GM18867 (cell line): Measurements from ENCODE around the gene ARV1.
"Not testable (repeated sequence)": the region's sequence is repeated elsewhere in the genome, so short reads cannot be mapped to it uniquely, and the experiment has no call there.

Experiments
- ATAC-seq: cut with Tn5 transposase; IDR thresholded peaks from one replicate; pipeline ENCODE4 v1.9.1; 2021; ENCODE audit warnings: mild to moderate bottlenecking, moderate library complexity; ENCODE audit not compliant: unreplicated experiment

ARV1 gene

DNA sequence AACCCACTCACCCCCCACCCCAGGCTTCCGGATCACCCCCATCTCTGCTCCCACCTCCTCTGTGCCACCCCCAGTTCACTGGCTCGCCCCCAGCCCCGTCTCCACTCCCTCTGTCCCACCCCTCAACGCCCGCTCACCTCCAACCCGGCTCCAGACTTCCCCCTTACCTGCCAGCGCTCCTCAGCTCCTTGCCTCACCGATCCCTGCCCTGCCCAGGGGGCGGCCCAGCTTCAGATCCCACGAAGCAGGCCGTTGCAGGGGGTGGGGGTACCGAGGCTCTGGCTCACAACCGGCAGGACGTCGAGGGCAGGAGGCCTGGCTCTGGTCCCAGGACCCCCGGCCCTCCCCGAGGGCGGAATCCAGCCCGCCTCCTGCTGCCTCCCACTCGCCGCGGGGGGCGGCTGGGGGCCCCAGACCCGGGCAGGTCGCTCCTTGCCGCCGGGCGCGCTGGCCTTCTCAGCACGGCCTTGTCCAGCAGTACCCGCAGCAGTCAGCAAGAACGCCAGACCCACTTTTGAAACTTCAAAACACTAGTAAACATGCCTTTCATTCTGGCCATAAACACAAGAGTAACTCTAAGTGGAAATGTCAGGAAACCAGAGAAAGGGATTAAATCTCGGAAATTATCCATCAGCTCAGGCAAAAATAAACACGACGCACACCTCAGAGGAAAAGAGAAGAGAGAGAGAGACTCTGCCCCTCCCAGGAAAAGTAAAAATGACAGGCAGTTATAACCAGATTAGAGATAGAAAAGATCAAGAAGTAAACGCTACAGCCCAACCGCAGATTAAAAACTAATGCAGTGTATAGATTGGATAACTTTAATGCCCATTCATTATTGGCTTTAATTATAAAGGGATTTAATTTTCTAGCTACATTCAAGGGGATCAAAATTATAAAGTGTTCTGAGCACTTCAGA is 62.2 kb downstream of the ARV1 start:
- no peak for ATAC-seq

DNA sequence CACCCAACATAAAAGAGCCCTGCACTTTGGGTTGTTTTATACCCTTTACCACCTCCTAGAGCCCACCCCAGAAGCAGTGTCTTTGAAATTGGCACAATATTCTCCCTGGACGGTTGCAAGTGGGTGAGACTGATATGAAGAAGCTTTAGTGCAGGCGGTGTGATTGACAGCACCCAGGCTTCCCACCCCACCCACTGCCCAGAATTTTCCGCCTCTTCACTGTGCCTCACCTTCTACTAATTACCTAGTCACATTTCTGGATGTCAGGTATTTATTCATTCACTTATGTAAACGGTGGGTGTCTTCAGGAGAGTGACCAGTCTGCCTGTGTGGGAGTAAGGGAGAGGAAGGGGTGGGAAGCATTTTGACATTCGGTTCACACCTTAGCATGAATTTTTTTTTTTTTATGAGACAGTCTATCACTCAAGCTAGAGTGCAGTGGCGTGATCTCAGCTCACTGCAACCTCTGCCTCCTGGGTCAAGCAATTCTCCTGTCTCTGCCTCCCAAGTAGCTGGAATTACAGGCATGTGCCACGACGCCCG is 62.9 kb downstream of the ARV1 start:
- no peak for ATAC-seq

DNA sequence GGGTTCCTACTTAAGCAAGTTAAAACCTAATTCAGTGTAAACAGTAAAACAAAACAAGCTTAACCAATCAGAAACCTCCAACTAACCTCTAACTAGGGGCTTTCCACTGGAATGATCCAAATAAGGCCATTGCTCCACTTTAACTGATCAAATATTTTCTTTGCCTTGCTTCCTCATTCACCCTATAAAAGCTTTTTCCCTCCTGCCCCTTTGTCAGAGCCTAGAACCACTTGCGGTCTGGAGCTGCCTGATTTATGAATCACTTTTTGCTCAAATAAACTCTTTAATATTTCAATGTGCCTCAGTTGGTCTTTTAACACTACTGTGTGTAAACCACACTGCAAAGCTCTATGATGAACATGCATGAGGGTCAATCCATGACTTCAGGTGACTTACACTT is 65.7 kb downstream of the ARV1 start:
- no peak for ATAC-seq

DNA sequence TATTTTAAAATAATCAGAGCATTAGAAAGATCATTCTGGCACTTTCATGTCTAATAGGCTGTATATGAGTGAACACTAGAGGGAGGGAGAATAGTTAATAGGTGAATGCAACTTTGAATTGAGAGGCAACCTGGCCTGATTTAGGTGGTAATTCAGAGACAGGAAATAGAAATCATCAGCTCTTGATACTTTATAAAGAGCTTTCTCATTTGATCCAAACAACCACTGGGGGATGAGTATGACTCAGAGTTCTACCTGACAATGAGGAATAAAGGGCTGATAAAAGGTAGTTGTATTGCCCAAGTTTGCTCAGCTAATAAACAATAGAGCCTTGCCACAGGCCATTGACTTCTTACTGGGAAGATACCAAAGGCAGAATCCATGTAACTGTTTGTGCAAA is 66.4 kb downstream of the ARV1 start:
- ATAC-seq = no peak

DNA sequence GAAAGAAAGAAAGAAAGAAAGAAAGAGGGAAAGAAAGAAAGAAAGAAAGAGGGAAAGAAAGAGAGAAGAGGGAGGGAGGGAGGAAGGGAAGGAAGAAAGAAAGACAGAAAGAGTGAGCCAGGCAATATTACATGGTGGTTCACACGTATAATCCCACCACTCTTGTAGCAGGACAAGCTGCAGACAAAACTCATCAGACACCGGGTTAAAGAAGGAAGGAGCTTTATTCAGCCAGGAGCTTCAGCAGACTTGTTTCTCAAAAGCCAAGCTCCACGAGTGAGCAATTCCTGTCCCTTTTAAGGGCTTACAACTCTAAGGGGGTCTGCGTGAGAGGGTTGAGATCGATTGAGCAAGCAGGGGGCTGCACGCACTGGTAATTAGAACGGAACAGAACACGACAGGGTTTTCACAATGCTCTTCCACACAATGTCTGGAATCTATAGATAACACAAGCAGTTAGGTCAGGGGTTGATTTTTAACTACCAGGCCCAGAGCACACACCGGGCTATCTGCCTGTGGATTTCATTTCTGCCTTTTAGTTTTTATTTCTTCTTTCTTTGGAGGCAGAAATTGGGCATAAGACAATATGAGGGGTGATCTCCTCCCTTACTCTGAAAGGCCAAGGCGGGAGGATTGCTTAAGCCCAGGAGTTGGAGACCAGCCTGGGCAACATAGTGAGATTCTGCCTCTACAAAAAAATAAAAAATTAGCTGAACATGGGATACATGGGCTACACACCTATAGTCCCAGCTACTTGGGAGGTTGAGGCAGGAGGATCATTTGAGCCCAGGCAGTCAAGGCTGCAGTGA is 67.2 kb downstream of the ARV1 start:
- ATAC-seq = not testable (repeated sequence)

DNA sequence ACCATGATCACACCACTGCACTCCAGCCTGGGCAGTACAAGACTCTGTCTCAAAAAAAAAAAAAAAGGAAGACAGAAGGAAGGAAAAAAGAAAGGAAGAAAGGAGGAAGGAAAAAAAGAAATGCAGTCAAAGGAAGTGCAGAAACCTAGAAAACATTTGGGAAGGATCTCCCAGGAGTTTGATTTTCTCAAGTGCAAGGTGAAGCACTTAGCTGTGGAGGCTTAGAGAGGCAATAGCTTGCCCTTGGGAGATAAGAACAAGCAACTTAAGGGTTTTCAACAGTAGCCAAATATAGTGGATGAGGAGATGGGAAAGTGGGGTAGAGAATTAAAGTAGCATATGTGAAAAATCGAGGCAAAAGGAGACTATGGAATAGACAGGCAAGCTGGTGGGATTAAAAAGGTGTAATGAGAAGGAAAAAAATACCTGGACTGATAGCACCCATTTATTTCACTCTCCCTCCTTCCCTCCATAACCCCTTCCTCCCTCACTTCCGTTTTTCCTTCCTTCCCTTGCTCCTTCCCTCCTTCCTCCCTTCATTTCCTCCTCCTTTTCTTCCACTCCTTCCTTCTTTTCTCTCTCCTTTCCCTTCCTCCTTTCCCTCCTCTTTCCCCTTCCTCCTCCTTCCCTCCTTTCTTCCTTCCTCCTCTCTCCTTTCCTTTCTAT is 68.0 kb downstream of the ARV1 start:
- no peak for ATAC-seq

DNA sequence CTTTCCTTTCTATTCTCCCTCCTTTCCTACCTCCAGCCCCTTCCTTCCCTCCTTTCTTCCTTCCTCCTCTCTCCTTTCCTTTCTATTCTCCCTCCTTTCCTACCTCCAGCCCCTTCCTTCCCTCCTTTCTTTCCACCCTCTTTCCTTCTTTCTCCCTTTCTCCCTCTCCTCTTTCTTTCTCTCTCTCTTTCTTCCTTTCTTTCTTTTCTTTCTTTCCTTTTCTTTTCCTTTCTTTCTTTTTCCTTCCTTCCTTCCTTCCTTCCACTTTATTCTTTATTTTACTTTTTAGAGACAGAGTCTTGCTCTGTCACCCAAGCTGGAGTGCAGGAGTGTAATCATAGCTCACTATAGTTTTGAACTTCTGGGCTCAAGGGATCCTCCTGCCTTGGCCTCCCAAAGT is 68.6 kb downstream of the ARV1 start:
- not testable (repeated sequence) for ATAC-seq

DNA sequence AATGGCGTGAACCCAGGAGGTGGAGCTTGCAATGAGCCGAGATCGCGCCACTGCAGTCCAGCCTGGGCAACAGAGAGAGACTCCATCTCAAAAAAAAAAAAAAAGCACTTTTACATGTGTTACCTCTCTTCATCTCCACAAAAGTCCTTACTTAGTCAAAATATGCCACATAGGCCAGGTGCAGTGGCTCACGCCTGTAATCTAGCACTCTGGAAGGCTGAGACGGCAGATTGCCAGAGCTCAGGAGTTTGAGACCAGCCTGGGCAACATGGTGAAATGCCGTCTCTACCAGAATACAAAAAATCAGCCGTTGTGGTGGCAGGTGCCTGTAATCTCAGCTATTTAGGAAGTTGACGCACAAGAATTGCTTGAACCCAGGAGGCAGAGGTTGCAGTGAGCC is 69.5 kb downstream of the ARV1 start:
- not testable (repeated sequence) for ATAC-seq

DNA sequence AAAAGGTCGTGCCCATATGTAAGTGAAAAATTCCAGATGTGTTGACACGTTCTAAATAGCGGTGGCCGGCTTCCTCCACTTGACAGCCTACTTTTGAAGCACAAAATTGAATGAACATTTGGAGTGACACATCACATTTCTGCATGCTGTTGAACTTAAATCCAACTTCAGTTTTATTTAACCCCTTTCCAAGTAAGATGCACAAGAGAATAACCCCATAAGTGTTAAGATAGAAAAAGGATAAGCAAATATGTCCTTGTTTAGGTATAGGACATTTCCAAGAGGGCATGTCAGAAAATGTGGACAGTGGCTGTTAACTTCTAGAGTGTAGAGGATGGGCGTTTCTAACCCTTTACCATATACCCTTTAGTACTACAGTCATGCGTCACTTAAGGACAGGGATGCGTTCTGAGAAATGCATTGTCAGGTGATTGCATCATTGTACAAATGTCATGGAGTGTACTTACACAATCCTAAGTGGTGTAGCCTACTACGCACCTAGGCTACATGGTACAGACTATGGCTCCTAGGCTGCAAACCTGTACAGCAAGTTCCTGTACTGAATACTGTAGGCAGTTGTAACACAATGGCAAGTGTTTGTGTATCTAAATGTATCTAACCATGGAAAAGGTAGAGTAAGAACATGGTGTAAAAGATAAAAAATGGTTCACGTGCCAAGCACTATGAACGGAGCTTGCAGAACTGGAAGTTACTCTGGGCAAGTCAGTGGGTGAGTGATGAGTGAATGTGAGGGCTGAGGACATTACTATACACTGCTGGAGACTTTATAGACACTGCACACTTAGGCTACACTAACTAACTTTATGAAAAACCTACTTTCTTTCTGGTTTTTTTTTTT is 70.5 kb downstream of the ARV1 start:
- ATAC-seq = no peak
